HG03280 (cell line): Measurements from ENCODE around the gene EVL.
A peak's percentile ranks its signal among the peaks of the same experiment; 100 is the strongest.

Experiments
- ATAC-seq: cut with Tn5 transposase; IDR thresholded peaks from one replicate; pipeline ENCODE4 v1.9.1; 2021; ENCODE audit warnings: mild to moderate bottlenecking, moderate library complexity; ENCODE audit not compliant: unreplicated experiment

The EVL gene

DNA sequence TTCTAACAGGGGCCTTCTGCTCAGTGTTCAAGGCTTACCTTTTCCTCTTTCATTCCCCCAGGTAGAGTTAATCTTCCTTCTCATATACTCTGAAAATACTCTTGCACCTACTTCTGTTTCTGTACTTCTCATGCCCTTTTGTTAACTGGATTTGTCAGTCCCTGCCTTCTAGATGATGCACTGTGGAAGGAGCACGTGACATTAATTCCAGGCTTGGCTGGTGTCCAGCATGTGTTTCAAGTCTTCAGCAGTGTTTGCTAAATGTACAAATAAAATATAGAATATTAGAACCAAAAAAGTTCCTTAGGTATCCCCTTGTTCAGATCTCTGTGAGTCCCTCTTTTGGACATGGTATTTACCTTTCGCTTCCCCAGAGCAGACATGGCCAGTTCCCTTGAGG is 27.9 kb upstream of the EVL start:
- no peak for ATAC-seq

GRCh38 chr14:100038065-100038464 is 27.2 kb upstream of the EVL start:
- ATAC-seq: no peak

GRCh38 chr14:100039903-100040302 is 25.3 kb upstream of the EVL start:
- ATAC-seq: no peak

DNA sequence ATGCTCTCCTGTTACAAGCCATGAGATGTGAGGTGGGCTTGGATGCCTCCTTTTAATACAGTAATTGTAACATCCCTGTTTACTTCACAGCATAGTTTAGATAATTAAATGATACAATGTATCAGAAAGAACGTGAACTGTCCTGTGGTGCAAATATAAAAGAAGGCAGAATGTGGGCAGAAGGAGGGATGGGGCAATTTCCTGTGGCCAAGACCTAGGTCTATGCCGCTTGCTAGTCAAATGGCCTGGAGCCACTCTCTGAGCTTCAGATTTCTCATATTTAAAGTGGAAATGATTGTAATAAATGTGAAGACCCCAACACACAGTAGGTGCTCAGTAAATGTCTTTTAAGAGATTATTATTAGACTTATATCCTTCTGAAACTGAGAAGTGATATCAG is 24.0 kb upstream of the EVL start:
- ATAC-seq: no peak

DNA sequence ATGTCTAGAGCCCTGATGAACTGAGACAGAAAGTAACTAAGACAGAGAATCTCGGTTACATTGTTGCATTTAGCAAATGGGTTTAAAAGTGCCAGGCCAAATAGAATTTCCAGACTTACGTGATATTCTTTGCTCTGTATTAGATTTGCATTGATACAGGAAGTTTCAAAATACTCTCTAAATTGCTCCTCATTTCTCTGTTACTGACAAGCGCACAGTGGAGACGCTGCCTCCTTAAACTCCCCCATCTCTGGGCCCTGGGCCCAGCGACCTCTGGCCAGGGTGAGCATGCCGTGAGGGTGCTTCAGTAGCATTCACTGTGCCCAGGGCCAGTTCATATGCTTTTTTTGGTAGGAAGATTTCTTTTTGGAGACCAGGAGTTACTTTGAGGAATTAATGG is 22.9 kb upstream of the EVL start:
- no peak for ATAC-seq

DNA sequence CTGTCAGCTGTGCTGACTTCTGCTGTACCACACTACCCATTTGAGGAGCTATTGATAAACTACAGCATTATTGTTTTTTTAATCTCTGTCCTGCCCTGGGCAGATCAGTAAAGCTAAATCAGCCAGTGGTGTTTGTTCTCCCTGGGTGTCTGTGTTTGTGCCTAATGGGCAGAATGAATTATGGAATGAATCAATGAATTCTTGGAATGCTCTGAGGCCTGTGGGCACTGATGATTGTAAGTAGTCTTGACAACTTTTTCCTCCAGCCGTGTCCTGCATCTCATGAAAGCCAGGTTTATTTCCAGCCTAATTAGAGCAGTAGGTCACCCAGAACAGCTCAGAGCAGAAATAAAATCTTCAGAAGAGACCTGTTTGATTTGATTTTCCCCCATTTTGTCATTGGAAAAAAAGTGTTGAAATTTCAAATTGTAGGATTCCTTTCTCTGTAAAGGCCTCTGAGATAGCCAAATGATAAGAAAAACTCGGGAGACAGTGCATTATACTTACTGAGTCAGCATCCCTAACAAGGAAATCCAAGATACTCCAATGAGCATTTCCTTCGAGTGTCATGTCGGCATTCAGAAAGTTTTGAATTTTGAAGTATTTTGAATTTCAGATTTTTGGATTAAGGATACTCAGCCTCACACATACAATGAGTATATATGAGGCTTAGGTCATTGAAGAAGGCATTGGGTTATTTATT is 19.4 kb upstream of the EVL start:
- no peak for ATAC-seq

GRCh38 chr14:100047600-100047999 is 17.6 kb upstream of the EVL start:
- no peak for ATAC-seq

GRCh38 chr14:100048786-100049185 is 16.4 kb upstream of the EVL start:
- ATAC-seq: no peak

DNA sequence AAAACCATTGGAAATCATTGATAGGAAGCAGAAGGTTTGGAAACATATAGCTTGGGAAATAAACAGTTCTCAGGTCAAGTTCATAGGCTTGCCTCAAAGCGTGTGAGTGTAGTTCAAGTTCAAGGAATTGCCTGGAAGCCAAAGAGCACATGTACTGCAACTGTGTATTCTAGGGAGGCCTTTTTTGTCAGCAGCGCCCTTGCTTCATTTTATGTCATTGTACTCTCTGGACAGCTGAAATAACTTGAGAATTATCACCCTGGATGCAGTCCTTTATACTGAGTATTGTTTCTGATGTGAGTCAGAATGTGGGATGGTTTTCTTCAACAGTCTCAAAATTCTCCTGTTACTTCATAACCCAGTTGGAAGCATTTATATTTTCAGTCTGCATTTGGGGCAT is 16.0 kb upstream of the EVL start:
- ATAC-seq: no peak

GRCh38 chr14:100051103-100051502 is 14.1 kb upstream of the EVL start:
- no peak for ATAC-seq

DNA sequence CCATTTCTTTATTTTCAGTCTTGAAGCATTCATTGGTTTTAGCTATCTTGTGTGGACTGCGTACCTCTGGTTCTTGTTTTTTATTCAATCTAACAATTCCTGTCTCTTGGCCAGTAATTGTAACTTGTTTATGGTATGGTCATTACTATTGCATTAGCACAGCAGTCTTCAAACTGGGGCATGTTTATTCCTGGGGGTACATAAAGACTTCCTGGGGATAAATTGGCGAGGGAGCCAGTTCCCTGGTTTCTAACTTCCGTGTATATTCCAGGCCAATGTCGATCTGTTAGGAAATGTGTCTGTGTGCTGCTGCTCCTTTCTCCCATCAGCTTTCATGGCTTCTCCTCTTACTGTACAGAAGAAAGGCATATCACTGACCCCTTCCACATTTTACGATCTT is 13.7 kb upstream of the EVL start:
- ATAC-seq: no peak

- no peak for ATAC-seq
These were observed 12.4 kb upstream of the EVL start for GRCh38 chr14:100052819-100053218.

- no peak for ATAC-seq
These were observed 10.7 kb upstream of the EVL start for GRCh38 chr14:100054316-100055075.

DNA sequence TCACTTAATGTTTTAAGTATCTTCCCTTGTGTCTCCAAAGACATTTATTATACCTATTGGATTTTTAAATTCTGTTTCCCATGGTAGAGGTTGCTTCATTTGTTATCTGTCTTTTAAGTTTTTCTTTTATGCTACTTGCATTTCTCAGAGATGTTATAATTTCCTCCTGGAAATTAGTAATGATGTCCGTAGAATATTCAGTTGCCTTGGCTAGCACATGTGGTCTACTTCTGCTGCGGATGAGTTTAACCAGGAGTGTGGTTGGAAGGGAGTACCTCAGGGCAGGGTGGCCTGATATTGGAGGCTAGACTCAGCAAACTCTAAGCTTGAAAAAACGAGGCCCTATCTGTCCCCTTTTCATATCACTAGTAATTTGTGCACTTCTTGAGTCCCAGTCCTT is 8.8 kb upstream of the EVL start:
- no peak for ATAC-seq

- ATAC-seq: no peak
These were observed 8.0 kb upstream of the EVL start for GRCh38 chr14:100056964-100057795.

GRCh38 chr14:100058777-100059437 is 6.3 kb upstream of the EVL start:
- ATAC-seq: peak; percentile 78

DNA sequence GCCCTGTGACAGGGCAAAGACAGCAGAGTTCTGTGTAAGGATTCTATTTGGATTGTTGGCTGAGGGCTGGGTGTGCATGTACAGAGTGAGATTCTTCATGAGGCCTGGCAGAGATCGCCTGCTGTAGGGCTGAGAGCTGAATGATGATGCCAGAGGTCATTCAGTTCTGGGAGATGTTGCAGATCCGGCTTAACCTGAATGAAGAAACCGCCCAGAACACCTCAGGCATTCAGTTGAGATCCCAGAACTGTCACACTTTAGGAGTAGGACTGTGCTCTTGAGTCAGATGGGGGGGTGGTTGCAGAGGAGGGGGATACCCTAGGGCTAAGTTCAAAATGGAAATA is 5.8 kb upstream of the EVL start:
- ATAC-seq: no peak

GRCh38 chr14:100060760-100061159 is 4.5 kb upstream of the EVL start:
- no peak for ATAC-seq

- ATAC-seq: no peak
These were observed 2.6 kb upstream of the EVL start for GRCh38 chr14:100062590-100062989.

GRCh38 chr14:100063314-100063941 is 1.8 kb upstream of the EVL start:
- no peak for ATAC-seq
